NCI-H1048 (cell line): ENCODE measurements around the gene ZC3H6.
"Not testable (repeated sequence)": the region's sequence is repeated elsewhere in the genome, so short reads cannot be mapped to it uniquely, and the experiment has no call there.

Experiments
- DNase-seq: peaks from one replicate; lab custom pipeline; 2025; lab: John Stamatoyannopoulos, UW

Gene ZC3H6

GRCh38 chr2:112321375-112322320, 46.3 kb downstream of the ZC3H6 start:
- DNase-seq, result no peak

GRCh38 chr2:112322919-112323318, 47.5 kb downstream of the ZC3H6 start:
- no peak for DNase-seq

DNA sequence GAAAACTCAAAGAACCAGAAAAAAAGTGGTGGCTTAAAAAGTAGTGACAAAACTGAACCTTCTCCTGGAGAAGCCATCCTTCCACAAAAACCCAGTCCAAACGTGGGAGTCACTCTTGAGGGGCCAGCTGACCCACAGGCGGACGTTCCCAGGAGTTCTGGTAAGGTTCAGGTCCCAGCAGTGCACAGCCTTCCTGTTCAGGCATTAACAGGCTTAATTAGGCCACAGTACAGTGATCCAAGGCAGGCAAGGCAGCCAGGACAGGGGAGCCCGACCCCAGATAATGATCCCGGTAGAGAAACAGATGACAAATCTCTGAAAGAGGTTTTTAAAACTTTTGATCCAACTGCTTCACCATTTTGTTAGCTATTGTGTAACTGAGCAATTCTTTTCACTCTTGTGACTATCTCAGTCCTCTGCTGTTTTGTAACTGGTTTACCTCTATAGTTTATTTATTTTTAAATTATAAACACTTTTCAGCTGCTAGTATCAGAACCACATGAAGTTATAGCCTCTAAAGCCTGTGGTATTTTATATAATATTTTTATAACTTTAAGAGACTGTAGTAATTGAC, 56.8 kb downstream of the ZC3H6 start:
- no peak for DNase-seq

DNA sequence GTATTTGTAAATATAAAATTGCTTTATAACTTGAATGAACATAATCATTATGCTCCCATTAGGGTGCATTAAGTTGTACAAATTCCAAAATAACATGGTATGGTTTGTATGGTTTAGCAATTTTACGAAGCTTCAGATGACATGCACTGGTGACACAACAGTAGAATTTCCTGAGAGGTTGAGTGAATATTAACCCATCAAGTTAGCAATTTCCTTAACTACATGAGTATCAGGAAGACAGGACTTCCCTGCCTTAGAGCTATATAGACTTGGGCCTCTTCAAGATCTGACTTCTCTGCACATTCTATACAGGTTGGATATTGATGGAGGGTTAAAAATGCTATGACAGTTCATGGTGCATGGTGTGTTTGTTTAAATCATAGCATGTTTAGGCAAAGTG, 60.2 kb downstream of the ZC3H6 start:
- DNase-seq, result no peak

DNA sequence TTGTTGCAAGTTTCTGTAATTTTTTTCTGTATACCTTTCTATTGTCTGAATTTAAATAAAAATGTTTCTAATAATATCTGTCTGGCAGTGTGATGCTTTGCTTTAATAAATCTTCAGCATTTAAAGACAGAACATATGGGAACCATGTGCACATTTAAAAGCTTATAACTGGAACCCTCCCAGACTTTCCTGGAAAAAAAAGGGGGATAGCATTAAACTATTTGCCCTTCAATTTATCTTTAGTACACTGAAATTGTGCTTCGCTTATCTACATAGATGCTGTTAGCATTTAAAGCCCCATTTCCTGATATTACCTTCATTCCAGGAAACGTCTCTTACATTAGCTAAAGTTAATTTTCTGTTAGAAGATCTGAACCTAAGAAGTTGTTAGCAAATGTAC, 64.6 kb downstream of the ZC3H6 start:
- no peak for DNase-seq

DNA sequence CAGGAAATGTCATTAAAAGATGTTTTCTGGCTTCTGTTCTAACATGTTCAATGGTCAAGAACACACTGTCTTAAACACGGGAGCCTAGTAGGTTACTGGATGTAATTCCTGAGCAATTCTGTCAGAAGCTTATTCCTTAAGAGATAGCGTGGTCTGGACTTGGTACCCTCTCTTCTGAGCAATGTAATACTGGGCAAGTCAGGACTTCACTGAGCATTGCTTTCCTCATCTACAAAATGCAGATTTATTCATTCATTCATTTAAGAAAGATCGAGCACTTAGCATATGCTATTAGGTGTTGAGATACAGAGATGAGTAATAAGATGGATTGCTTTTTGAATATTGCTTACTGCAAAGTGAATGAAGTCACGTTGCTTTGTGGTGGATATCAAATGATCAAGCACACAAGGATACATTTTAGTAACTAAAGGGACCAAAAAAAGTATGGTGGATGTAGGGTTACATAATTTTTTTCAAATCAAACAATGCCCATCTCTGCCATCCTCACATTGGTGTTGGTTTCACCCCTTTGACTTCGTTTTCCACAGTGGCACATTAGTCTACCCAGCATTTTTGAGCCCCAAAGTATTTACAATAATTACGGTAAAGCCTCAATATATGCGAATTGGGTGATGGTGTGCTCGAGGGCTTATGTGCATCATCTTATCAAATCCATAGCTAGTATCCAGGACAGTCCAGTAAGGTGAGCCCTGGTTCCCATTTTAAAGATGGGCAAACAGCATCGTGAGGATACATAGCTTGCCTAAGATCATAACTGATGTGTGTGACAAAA, 65.3 kb downstream of the ZC3H6 start:
- no peak for DNase-seq

DNA sequence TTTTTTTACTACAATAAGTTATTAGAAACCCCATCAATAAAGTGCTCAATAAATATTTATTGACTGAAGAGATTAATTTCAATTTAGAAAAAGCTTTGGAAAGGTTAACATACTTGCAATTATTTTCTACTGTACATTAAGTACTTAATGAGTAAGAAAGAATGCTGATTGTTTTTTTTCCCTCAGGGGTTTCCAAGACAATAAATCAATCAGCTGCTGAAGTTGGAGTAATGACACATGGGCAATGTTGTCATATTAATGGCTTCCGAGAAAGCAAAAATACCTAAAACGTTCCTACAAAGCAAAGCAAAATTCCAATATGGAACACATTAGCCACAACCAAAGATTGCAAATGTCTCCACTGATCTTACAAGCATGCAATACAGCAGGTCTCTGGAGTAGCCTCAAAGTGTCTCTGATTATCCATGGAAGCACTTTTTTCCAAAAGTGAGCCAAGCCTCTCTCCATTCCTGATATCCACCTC, 66.7 kb downstream of the ZC3H6 start:
- no peak for DNase-seq

DNA sequence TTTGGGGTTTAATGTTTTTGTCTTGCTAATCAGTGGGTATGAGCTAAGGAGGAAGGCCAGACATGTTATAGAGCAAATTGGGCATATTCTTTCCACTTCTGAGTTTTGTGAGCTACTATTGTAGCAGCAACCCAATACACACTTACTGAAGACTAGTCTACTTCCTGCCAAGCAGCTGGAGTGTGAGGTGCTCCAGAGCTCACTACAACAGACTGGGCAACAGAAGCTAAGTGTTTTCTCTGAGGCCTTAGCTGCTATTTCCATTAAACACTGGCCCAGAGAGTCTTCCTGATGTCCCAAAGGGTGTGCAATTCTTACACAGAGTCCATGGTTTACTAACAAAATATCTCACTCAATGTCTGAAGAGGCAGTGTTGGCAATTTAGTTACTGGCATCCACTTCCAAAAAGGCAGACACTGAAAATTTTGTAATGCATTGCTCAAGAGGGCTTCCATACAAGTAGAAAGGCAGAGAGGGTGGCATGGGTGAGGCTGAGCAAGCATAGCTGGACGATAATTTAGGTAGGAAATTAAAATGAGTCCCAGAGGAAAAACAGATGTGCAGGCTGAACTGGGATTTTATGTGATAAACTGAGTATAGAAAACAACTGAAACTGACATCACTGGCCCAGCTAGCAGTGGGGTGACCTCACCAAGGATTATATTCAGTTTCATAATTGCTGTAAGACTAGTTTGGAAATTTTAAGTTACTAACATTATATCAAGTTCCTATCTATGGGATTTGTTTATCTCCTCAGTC, 68.6 kb downstream of the ZC3H6 start:
- DNase-seq, result no peak

DNA sequence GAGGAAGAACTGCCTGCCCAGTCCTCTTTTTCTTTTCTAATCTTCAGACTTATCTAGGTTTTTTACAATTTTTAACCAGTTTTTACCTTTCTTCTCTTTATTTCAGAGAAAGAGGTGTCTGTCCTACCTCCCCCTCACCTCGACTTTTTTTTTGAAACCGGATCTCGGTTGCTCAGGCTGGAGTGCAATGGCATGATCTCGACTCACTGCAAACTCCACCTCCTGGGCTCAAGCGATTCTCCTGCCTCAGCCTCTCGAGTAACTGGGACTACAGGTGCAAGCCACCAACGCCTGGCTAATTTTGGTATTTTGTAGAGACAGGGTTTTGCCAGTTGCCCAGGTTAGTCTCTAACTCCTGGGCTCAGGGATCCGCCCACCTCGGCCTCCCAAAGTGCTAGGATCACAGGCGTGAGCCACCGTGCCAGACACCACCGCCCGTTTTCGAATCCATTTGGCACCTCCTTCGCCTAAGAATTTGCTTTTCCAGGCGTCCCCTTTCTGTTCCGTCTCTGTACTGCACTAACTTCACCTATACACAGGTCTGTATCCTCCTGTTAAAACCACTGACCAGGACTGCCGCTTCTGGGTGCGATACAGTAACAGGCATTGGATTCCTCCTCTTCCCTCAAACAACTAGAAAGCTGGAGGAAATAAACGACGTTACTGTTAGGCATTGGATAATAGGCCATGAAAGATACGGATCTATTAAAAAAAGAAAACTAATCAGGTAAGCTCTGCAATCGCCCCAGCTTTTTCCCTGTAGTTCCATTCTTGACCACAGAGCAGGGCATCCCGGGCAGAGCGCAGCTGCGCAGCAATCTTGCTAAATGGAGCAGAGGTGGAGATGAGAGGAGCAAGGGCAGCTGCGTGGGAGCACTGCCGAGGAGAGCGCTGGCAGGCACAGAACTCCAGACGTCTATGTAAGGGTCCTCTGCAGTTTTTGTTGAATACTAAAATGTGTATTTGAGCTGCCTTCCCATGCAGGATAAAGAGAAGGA, 69.9 kb downstream of the ZC3H6 start:
- DNase-seq, result no peak

GRCh38 chr2:112352292-112352691, 76.9 kb downstream of the ZC3H6 start:
- not testable (repeated sequence) for DNase-seq

DNA sequence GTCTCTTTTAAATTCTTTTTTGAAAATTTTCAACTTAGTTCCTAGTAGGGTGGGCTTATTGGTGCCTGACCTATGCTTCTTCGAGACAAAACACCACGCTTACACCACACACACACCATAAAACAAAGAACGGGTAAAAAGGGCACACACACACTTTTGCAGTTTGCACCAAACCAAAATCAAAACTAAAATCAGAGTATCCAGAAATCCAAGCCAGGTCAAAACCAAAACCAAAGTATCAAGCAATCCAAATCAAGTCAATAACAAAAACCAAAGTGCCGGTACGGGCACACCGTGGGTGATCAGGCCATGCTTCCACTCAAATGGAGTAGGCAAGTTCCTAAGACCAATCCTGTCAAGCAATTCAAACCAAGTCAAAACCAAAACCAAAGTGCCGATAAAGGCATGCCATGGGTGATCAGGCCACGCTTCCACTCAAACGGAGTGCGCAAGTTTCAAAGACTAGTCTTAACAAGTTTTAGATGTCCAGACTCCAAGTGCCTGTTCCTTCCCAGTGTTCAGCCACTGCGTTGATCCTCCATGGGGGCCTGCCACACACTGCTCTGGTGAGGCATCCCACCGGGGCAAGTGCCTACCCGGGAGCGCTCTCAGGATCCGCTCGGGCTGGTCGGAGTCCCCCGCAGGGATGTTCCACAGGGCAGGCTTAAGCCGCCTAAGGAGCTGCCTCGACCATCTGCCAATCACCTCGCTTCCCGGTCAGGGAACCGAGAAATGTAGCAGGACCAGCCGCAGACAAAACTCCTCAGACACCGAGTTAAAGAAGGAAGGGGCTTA, 77.6 kb downstream of the ZC3H6 start:
- DNase-seq, result not testable (repeated sequence)

DNA sequence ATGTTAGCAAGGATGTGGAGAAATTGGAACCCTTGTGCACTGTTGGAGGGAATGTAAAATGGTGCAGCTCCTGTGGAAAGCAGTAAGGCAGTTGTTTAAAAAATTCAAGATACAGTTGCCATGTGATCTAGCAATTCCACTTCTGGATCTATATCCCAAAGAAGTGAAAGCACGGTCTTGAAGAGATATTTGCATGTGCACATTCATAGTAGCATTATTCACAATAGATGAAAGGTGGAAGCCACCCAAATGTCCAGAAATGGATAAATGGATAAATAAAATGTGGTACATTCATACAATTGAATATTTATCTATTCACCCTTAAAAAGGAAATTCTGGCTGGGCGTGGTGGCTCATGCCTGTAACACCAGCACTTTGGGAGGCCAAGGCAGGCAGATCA, 78.9 kb downstream of the ZC3H6 start:
- not testable (repeated sequence) for DNase-seq

- not testable (repeated sequence) for DNase-seq
These were observed 84.7 kb downstream of the ZC3H6 start for GRCh38 chr2:112360055-112360454.
